MM.1S (cell line): ENCODE results near the gene GRK4.

Source experiments
- DNase-seq: peaks from one replicate; pipeline ENCODE4 v3.0.0-alpha.2; 2015
- H2AFZ ChIP-seq: fragments of 300-600 bp; sonication (generic); 2 replicates; pipeline ENCODE4 v1.6.0; 2016; ENCODE audit warnings: antibody characterized with exemption, low read length
- H3F3A ChIP-seq: fragments of 300-600 bp; sonication (generic); 2 replicates; pipeline ENCODE4 v1.6.1; 2016; ENCODE audit warnings: mild to moderate bottlenecking, antibody characterized with exemption, low read length, moderate library complexity, mixed read lengths; ENCODE audit not compliant: insufficient read depth
- H3K27ac ChIP-seq: fragments of 300-600 bp; sonication (generic); 2 replicates; pipeline ENCODE4 v1.5.1; 2016; ENCODE audit warnings: mild to moderate bottlenecking, low read length
- H3K27me3 ChIP-seq: fragments of 300-600 bp; sonication (generic); replicated peaks from 2 replicates; pipeline ENCODE4 v1.6.0; 2016; ENCODE audit warnings: low read length; ENCODE audit not compliant: insufficient read depth
- H3K36me3 ChIP-seq: fragments of 300-600 bp; sonication (generic); replicated peaks from 2 replicates; pipeline ENCODE4 v1.6.1; 2016; ENCODE audit warnings: mild to moderate bottlenecking, low read length, mixed read lengths; ENCODE audit not compliant: insufficient read depth
- H3K4me1 ChIP-seq: fragments of 300-600 bp; sonication (generic); 2 replicates; pipeline ENCODE4 v1.6.1; 2016; ENCODE audit warnings: low read length, mixed read lengths
- H3K4me2 ChIP-seq: fragments of 300-600 bp; sonication (generic); 2 replicates; pipeline ENCODE4 v1.6.0; 2016; ENCODE audit warnings: low read depth, low read length
- H3K4me3 ChIP-seq: fragments of 300-600 bp; sonication (generic); 2 replicates; pipeline ENCODE4 v1.5.1; 2016; ENCODE audit warnings: low read length, mixed read lengths
- H3K79me2 ChIP-seq: fragments of 300-600 bp; sonication (generic); 2 replicates; pipeline ENCODE4 v1.6.1; 2016; ENCODE audit warnings: mixed run types, low read length, mixed read lengths
- H3K9ac ChIP-seq: fragments of 300-600 bp; sonication (generic); 2 replicates; pipeline ENCODE4 v1.6.1; 2016; ENCODE audit warnings: low read length, mixed read lengths
- H3K9me2 ChIP-seq: fragments of 300-600 bp; sonication (generic); replicated peaks from 2 replicates; pipeline ENCODE4 v1.6.1; 2016; ENCODE audit warnings: mild to moderate bottlenecking, low read length, mixed read lengths; ENCODE audit not compliant: insufficient read depth
- H3K9me3 ChIP-seq: fragments of 300-600 bp; sonication (generic); replicated peaks from 2 replicates; pipeline ENCODE4 v1.6.1; 2016; ENCODE audit warnings: mild to moderate bottlenecking, low read length, mixed read lengths; ENCODE audit not compliant: insufficient read depth
- H4K20me1 ChIP-seq: fragments of 300-600 bp; sonication (generic); 2 replicates; pipeline ENCODE4 v1.6.1; 2016; ENCODE audit warnings: mild to moderate bottlenecking, low read length, moderate library complexity, mixed read lengths; ENCODE audit not compliant: insufficient read depth
- EZH2 ChIP-seq: fragments of 300-600 bp; sonication (generic); optimal IDR thresholded peaks from 2 replicates; pipeline ENCODE3; 2017; ENCODE audit warnings: low read depth, mild to moderate bottlenecking, antibody characterized with exemption, low read length, mixed read lengths
- EZH2phosphoT487 ChIP-seq: fragments of 300-600 bp; sonication (generic); IDR thresholded peaks from 2 replicates; pipeline ENCODE4 v1.6.1; 2018; ENCODE audit warnings: antibody characterized with exemption, low read length
- TF ChIP-seq, protein P1 (sequence below): fragments of 300-600 bp; sonication (generic); IDR thresholded peaks from 2 replicates; pipeline ENCODE4 v1.5.1; 2016; ENCODE audit warnings: antibody characterized with exemption, low read length, mixed read lengths

The GRK4 gene

DNA sequence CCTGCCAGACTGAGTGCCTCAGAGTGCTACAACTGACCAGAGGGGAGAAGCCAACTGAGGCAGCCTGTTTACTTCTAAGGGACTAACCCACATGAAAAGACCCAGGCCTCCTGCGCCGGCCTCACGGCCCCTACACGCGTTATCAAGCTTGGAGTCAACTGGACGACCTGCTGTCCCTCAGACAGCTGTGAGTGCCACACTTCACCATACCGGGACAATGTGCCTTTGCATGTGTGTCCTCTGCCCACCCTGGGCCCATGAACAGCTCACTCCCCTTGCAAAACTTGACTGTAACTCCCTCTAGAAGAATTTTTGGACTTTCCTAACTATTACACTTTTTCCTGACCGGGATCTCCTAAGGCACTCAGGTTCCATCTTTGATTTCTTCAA is 2.0 kb upstream of the GRK4 start:
- Histone ChIP-seq H3K4me2 (peak overlapping the region; percentile 89), H3K4me3 (peak overlapping the region; percentile 84), H3F3A (peaks cover 16% of the 10 kb centered on the region), H3K79me2 (peaks cover 57% of the 10 kb centered on the region), H3K9me3 (no peaks in the 10 kb centered on the region), H2AFZ (no peak overlapping the region), H3K9me2 (no peaks in the 10 kb centered on the region), H4K20me1 (peaks cover 24% of the 10 kb centered on the region), H3K9ac (peak overlapping the region; percentile 93; the same call in 1 of the 2 replicates), H3K27ac (0 out of 2 replicates have a peak overlapping the region, but pooled peaks have one; percentile 15), H3K27me3 (no peaks in the 10 kb centered on the region), H3K4me1 (peaks cover 3% of the 10 kb centered on the region), H3K36me3 (peaks cover 13% of the 10 kb centered on the region)
- TF ChIP-seq EZH2 (no peak), EZH2phosphoT487 (no peak)
- TF ChIP-seq, protein P1, sequence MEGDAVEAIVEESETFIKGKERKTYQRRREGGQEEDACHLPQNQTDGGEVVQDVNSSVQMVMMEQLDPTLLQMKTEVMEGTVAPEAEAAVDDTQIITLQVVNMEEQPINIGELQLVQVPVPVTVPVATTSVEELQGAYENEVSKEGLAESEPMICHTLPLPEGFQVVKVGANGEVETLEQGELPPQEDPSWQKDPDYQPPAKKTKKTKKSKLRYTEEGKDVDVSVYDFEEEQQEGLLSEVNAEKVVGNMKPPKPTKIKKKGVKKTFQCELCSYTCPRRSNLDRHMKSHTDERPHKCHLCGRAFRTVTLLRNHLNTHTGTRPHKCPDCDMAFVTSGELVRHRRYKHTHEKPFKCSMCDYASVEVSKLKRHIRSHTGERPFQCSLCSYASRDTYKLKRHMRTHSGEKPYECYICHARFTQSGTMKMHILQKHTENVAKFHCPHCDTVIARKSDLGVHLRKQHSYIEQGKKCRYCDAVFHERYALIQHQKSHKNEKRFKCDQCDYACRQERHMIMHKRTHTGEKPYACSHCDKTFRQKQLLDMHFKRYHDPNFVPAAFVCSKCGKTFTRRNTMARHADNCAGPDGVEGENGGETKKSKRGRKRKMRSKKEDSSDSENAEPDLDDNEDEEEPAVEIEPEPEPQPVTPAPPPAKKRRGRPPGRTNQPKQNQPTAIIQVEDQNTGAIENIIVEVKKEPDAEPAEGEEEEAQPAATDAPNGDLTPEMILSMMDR = no peak
- DNase-seq = no peak

DNA sequence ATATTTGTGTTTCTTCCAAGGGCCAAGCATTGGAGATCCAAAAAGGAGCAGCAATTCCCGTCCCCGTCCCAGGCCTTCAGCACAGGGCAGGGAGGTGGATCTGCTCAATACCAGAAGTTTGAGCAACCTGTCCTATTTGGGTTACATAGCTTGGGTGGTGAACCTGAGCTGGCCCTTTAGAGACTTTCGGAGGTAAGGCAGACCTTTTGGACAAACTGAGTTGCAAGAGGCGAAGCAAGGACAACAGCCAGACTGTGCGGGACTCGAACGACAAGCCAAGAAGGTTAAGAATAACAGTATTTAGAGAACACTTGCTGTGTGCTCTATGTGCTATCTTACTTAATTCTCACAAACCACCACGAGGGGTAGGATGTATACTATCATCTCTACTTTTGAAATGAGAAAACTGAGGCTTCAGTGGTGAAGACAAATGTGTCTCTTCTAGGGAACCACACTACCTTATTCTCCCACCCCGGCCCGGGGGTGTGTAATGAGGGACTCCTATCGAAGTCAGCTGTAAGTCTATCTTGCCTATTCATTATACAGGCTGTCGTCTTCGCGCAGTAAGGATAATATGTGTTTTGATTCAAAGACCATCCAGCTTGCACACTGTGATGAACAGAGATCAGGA is 1.4 kb upstream of the GRK4 start:
- TF ChIP-seq EZH2phosphoT487 = no peak
- TF ChIP-seq EZH2 = no peak
- TF ChIP-seq, protein P1 = peak; percentile 23
- Histone ChIP-seq H3K9me3 (no peaks in the 10 kb centered on the region), H3K79me2 (peaks cover 54% of the 10 kb centered on the region), H3K4me3 (peak overlapping the region; percentile 84), H3K36me3 (peaks cover 10% of the 10 kb centered on the region), H3K4me2 (peak overlapping the region; percentile 89), H4K20me1 (peaks cover 24% of the 10 kb centered on the region), H3K9me2 (no peaks in the 10 kb centered on the region), H3K9ac (peak overlapping the region; percentile 93), H3K27ac (peak overlapping the region; percentile 65; the same call in 1 of the 2 replicates), H3F3A (peaks cover 11% of the 10 kb centered on the region), H3K4me1 (peaks cover 3% of the 10 kb centered on the region), H3K27me3 (no peaks in the 10 kb centered on the region), H2AFZ (no peak overlapping the region)
- peak; percentile 47 for DNase-seq

DNA sequence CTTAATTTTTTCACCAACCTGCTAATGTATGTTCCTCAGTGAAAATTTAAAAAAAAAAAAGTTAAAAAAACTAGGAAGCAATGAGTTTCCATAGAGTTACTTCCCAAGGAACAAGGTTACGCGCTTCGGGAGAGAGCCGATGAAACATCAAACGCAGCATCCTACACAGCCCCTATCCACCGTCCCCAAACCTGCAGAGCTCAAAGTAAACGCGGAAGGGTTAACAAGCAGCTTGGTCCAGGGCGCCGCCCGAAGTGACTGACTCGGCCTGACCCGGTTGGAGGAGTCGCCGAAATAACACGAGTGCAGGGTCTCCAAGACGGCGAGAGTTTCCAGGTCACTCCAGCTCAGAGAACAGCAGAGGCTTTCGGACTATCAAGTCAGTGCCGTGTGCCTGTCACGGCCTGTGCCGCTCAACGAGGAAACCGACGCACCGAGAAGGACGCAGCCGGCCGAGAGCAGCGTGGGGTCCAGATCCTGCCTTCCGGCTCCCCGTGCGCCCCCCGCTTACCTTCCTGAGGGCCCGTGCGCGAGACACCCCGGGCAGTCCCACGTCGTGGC is 677 bp upstream of the GRK4 start:
- Histone ChIP-seq H3F3A (peaks cover 11% of the 10 kb centered on the region), H3K4me2 (peak overlapping the region; percentile 89), H2AFZ (peak overlapping the region; percentile 87), H4K20me1 (peaks cover 21% of the 10 kb centered on the region), H3K9ac (peak overlapping the region; percentile 93), H3K36me3 (peaks cover 5% of the 10 kb centered on the region), H3K4me3 (peak overlapping the region; percentile 84), H3K27me3 (no peaks in the 10 kb centered on the region), H3K9me3 (no peaks in the 10 kb centered on the region), H3K4me1 (peaks cover 3% of the 10 kb centered on the region), H3K27ac (peak overlapping the region; percentile 65), H3K79me2 (peaks cover 48% of the 10 kb centered on the region), H3K9me2 (no peaks in the 10 kb centered on the region)
- peak; percentile 54 for DNase-seq
- TF ChIP-seq, protein P1 = no peak
- TF ChIP-seq EZH2phosphoT487 (no peak), EZH2 (no peak)
